SK-N-SH (cell line): ENCODE data around the gene WDR49. TPM values are rescaled to one million over a fixed set of nuclear protein-coding genes. Genes with fewer than 3 reads are reported as not detected.

Experiments used
- CTCF ChIA-PET: fragments of 300-600, 350-600 bp; formaldehyde crosslinking; extraction: SDS; loops from one replicate; lab custom pipeline; 2021; lab: Yijun Ruan, JAX
- POLR2A ChIA-PET: fragments of 350-600 bp; sonication (Branson Sonifier 250); formaldehyde crosslinking; extraction: SDS; loops from one replicate; lab custom pipeline; 2020; ENCODE audit warnings: antibody characterized with exemption, inconsistent platforms; lab: Yijun Ruan, JAX
- DNase-seq: peaks from one replicate; pipeline ENCODE4 v3.0.0; 2012
- H2AFZ ChIP-seq: fragments of 200-600 bp; sonication (generic); 2 replicates; pipeline ENCODE4 v1.8.1; 2016; ENCODE audit warnings: antibody characterized with exemption, mild to moderate bottlenecking, low read depth
- H3F3A ChIP-seq: fragments of 200-600 bp; sonication (generic); replicated peaks from 2 replicates; pipeline ENCODE3; 2016; ENCODE audit warnings: antibody characterized with exemption, mild to moderate bottlenecking; ENCODE audit not compliant: insufficient read depth
- H3K27ac ChIP-seq, 2 experiments: fragments of 200-500 bp in 1 of 2; fragments of 200-600 bp in 1 of 2; sonication (Bioruptor generic) in 1 of 2; sonication (generic), shearing (Covaris generic) in 1 of 2; 2 replicates each; pipeline versions ENCODE4 v1.5.1 to v1.6.1; 2014 to 2016; ENCODE audit warnings: low read depth in 2 of 2, inconsistent platforms in 1 of 2, low read length in 1 of 2, mild to moderate bottlenecking in 1 of 2, mixed read lengths in 1 of 2
- H3K27me3 ChIP-seq: fragments of 200-600 bp; sonication (generic), shearing (Covaris generic); 2 replicates; pipeline ENCODE4 v1.6.1; 2016; ENCODE audit warnings: mixed run types; ENCODE audit not compliant: insufficient read depth
- H3K36me3 ChIP-seq, 2 experiments: fragments of 200-500 bp in 1 of 2; fragments of 200-600 bp in 1 of 2; sonication (Bioruptor generic) in 1 of 2; sonication (generic) in 1 of 2; replicated peaks in 1 of 2; 2 replicates each; pipeline versions ENCODE3 to v1.5.1; 2014 to 2016; ENCODE audit warnings: low read length in 1 of 2, mild to moderate bottlenecking in 1 of 2; ENCODE audit not compliant: insufficient read depth in 2 of 2, control insufficient read depth in 1 of 2
- H3K4me1 ChIP-seq, 2 experiments: fragments of 200-500 bp in 1 of 2; fragments of 200-600 bp in 1 of 2; sonication (Bioruptor generic) in 1 of 2; sonication (generic), shearing (Covaris generic) in 1 of 2; 2 replicates each; pipeline versions ENCODE4 v1.5.1 to v1.6.1; 2014 to 2016; ENCODE audit warnings: low read depth in 1 of 2, low read length in 1 of 2, mixed run types in 1 of 2; ENCODE audit not compliant: insufficient read depth in 2 of 2, control insufficient read depth in 1 of 2
- H3K4me2 ChIP-seq: fragments of 200-600 bp; sonication (generic), shearing (Covaris generic); 2 replicates; pipeline ENCODE4 v1.6.1; 2017; ENCODE audit warnings: mixed run types
- H3K4me3 ChIP-seq, 2 experiments: fragments of 200-500 bp in 1 of 2; fragments of 200-600 bp in 1 of 2; sonication (Bioruptor generic) in 1 of 2; sonication (generic), shearing (Covaris generic) in 1 of 2; 2 replicates each; pipeline versions ENCODE4 v1.5.1 to v1.8.1; 2014 to 2016; ENCODE audit warnings: low read depth in 2 of 2, inconsistent platforms in 1 of 2, low read length in 1 of 2, mild to moderate bottlenecking in 1 of 2, mixed read lengths in 1 of 2, moderate library complexity in 1 of 2
- H3K79me2 ChIP-seq: fragments of 200-600 bp; sonication (generic); 2 replicates; pipeline ENCODE4 v1.8.1; 2017; ENCODE audit warnings: mild to moderate bottlenecking; ENCODE audit not compliant: insufficient read depth
- H3K9ac ChIP-seq: fragments of 200-600 bp; sonication (generic); 2 replicates; pipeline ENCODE4 v1.6.1; 2017; ENCODE audit warnings: mixed run types
- H3K9me2 ChIP-seq: fragments of 200-600 bp; sonication (generic); 2 replicates; pipeline ENCODE4 v1.6.1; 2017; ENCODE audit warnings: mixed run types
- H3K9me3 ChIP-seq: fragments of 200-600 bp; sonication (generic); 2 replicates; pipeline ENCODE4 v1.6.1; 2017; ENCODE audit warnings: mixed run types, mild to moderate bottlenecking, moderate library complexity
- H4K20me1 ChIP-seq: fragments of 200-600 bp; sonication (generic); 2 replicates; pipeline ENCODE4 v1.6.1; 2017; ENCODE audit warnings: mild to moderate bottlenecking, mixed run types; ENCODE audit not compliant: insufficient read depth
- CHD2 ChIP-seq: fragments of 150-350 bp; IDR thresholded peaks from 2 replicates; pipeline ENCODE4 v1.6.1; 2018; ENCODE audit warnings: low read length; ENCODE audit not compliant: partially characterized antibody
- ELF1 ChIP-seq: IDR thresholded peaks from 2 replicates; pipeline ENCODE4 v1.4.0; 2012
- EZH2phosphoT487 ChIP-seq: fragments of 200-600 bp; sonication (generic); IDR thresholded peaks from 2 replicates; pipeline ENCODE4 v1.6.1; 2017; ENCODE audit warnings: low read depth, mixed run types, mild to moderate bottlenecking, antibody characterized with exemption, moderate library complexity, borderline replicate concordance
- FOXJ3 ChIP-seq: sonication (generic); formaldehyde crosslinking; IDR thresholded peaks from 2 replicates; pipeline ENCODE4 v1.5.1; 2020; ENCODE audit warnings: mild to moderate bottlenecking, missing genetic modification reagents
- FOXM1 ChIP-seq: IDR thresholded peaks from 2 replicates; pipeline ENCODE4 v1.4.0; 2012; ENCODE audit warnings: low read depth, mild to moderate bottlenecking
- GATA2 ChIP-seq: sonication (generic); formaldehyde crosslinking; IDR thresholded peaks from 2 replicates; pipeline ENCODE4 v1.5.0; 2020; ENCODE audit warnings: mild to moderate bottlenecking, missing genetic modification reagents
- JUND ChIP-seq: IDR thresholded peaks from 2 replicates; pipeline ENCODE4 v1.4.0; 2012
- MEF2A ChIP-seq: IDR thresholded peaks from 2 replicates; pipeline ENCODE4 v1.4.0; 2012; ENCODE audit warnings: low read depth, borderline replicate concordance
- RAD21 ChIP-seq: IDR thresholded peaks from 2 replicates; pipeline ENCODE4 v1.6.1; 2012; ENCODE audit warnings: mild to moderate bottlenecking, low read length
- RCOR1 ChIP-seq: fragments of 150-350 bp; IDR thresholded peaks from 2 replicates; pipeline ENCODE4 v1.6.1; 2017; ENCODE audit warnings: antibody characterized with exemption, low read length
- RFX5 ChIP-seq: IDR thresholded peaks from 2 replicates; pipeline ENCODE4 v1.6.1; 2012; ENCODE audit warnings: mild to moderate bottlenecking, improper control_type of control experiment, low read length
- RXRA ChIP-seq: IDR thresholded peaks from 2 replicates; pipeline ENCODE4 v1.4.0; 2012; ENCODE audit warnings: low read depth, mild to moderate bottlenecking, borderline replicate concordance
- SIN3A ChIP-seq: IDR thresholded peaks from 2 replicates; pipeline ENCODE4 v1.6.1; 2012; ENCODE audit warnings: low read depth, mild to moderate bottlenecking, low read length, moderate library complexity, borderline replicate concordance
- TCF12 ChIP-seq: IDR thresholded peaks from 2 replicates; pipeline ENCODE4 v1.4.0; 2012
- YY1 ChIP-seq: IDR thresholded peaks from 2 replicates; pipeline ENCODE4 v1.4.0; 2012; ENCODE audit warnings: low read depth, mild to moderate bottlenecking
- WGBS: methylation state at CpG from one replicate; pipeline ENCODE4 v1.1.6; 2017; ENCODE audit warnings: low lambda C conversion rate; 5-methylcytosine and 5-hydroxymethylcytosine counted together
- polyA plus RNA-seq, 3 experiments: library from polyadenylated mRNA; depleted of rRNA; stranded (reverse); fragments of >200 nt; gene quantifications; 2 replicates each; pipeline ENCODE4 v1.2.3, GENCODE V29; 2012
- TF ChIP-seq, protein P1 (sequence below): IDR thresholded peaks from 2 replicates; pipeline ENCODE4; 2012

WDR49 gene
- polyA plus RNA-seq, 1 of the 3 experiments (the other 2 are of a cell fraction): not detected

DNA sequence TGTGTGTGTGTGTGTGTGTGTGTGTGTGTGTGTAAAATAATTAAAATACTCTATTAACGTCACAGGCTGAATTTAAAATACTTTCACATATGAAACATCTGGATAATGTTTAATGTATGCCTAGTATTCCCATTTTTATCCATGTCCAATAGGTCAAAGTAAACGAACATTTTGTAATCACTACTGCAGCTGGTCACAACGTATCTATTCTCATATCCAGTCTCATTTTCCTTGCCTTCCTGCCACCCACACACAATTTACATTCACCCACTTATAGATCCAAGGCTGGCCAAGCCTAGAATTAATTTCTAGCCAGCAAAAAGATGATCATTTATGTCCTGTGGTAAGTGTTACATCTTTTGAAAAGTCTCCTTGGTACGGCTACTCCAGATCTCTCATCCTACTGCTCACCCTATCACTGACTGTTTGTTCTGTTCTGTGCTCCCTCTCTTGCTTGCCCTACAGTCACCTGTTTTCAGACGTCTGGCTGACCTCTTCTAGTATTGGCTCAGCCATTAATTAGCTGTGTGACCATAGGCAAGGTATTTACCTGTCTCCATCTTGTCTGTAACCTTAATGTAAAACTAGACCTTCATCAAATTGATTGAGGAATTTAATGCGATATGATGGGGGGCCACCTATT, 197.5 kb downstream of the WDR49 start:
- Histone ChIP-seq H3K4me1 (no peaks in the 10 kb centered on the region), H3K4me2 (no peak overlapping the region), H3K4me3 (no peak overlapping the region), H3K9me3 (no peaks in the 10 kb centered on the region), H2AFZ (no peak overlapping the region), H3K9me2 (no peaks in the 10 kb centered on the region), H3K9ac (no peak overlapping the region), H3K27me3 (0 out of 2 replicates have a peak, but pooled peaks cover 3% of the 10 kb centered on the region), H3K36me3 (no peaks in the 10 kb centered on the region), H4K20me1 (no peaks in the 10 kb centered on the region), H3K79me2 (no peaks in the 10 kb centered on the region), H3F3A (no peaks in the 10 kb centered on the region), H3K27ac (no peak overlapping the region)
- no peak for DNase-seq
- ChIA-PET CTCF (no interaction called here), POLR2A (no interaction called here)
- no peak for TF ChIP-seq FOXM1
- TF ChIP-seq, protein P1, sequence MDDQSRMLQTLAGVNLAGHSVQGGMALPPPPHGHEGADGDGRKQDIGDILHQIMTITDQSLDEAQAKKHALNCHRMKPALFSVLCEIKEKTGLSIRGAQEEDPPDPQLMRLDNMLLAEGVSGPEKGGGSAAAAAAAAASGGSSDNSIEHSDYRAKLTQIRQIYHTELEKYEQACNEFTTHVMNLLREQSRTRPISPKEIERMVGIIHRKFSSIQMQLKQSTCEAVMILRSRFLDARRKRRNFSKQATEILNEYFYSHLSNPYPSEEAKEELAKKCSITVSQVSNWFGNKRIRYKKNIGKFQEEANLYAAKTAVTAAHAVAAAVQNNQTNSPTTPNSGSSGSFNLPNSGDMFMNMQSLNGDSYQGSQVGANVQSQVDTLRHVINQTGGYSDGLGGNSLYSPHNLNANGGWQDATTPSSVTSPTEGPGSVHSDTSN: no peak
- TF ChIP-seq JUND: no peak
- no peak for TF ChIP-seq RAD21
- no peak for TF ChIP-seq YY1
- no peak for TF ChIP-seq RCOR1
- no peak for TF ChIP-seq RFX5
- no peak for TF ChIP-seq EZH2phosphoT487
- TF ChIP-seq CHD2: no peak
- 10% methylated on average over 6 of the region's 6 CpGs for WGBS

DNA sequence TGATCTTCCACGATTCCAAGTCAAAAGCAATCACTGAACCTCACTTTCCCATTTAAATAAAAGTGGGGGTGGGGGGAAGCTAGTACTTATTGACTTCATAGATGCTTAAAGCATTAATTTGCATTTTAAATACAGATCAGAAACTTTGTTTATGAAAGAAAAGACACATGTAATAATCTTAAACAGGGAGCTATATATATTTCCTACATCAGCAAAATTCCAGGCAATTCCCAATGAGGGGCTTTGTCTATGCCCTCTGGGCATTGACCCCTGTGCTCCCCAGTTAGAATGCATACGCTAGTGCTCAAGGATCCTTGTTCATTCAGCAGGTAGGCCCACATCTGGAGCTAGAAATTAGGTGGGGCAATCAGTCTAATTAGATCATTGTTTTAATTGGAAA, 199.9 kb downstream of the WDR49 start:
- Histone ChIP-seq H3K36me3 (no peaks in the 10 kb centered on the region), H3F3A (no peaks in the 10 kb centered on the region), H3K4me3 (no peak overlapping the region), H2AFZ (no peak overlapping the region), H3K4me1 (no peaks in the 10 kb centered on the region), H3K9me2 (no peaks in the 10 kb centered on the region), H3K79me2 (no peaks in the 10 kb centered on the region), H3K27ac (no peak overlapping the region), H3K9me3 (no peaks in the 10 kb centered on the region), H3K9ac (no peak overlapping the region), H3K4me2 (no peak overlapping the region), H4K20me1 (no peaks in the 10 kb centered on the region), H3K27me3 (0 out of 2 replicates have a peak, but pooled peaks cover 3% of the 10 kb centered on the region)
- 9% methylated on average over 2 of the region's 2 CpGs for WGBS
- TF ChIP-seq, protein P1: no peak
- TF ChIP-seq MEF2A (no peak), RFX5 (no peak), YY1 (no peak), RXRA (no peak), TCF12 (no peak), GATA2 (no peak), FOXJ3 (CRISPR knock-in tag) (no peak), ELF1 (no peak), SIN3A (no peak)
- ChIA-PET CTCF (no interaction called here), POLR2A (no interaction called here)
- DNase-seq: no peak
